Kidney capillary endothelial cell (primary cell): ENCODE results near the gene SIPA1.
A peak's percentile ranks its signal among the peaks of the same experiment; 100 is the strongest.
"Not testable (repeated sequence)": the region's sequence is repeated elsewhere in the genome, so short reads cannot be mapped to it uniquely, and the experiment has no call there.

ENCODE experiments used
- DNase-seq: peaks from one replicate; pipeline ENCODE4 v3.0.0-alpha.2; 2018; ENCODE audit warnings: low spot score

Gene SIPA1

DNA sequence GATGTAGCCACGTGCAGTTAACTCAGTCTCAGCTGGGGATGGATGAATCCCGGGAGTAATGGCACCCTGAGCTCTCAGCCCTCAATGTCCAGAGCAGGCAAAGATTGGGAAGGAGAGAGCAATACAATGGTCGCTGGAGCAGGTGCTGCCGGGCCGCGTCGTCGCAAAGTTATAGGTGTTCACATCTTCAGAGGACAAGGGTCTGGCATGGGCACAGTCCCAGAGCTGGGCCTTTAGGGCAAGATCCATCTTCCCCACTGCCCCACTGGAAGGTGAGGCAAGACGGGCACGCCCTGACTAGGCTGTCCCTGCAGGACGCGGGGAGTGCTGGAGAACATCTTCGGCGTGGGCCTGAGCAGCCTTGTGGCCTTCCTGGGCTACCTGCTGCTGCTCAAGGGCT is 14.7 kb upstream of the SIPA1 start:
- no peak for DNase-seq

GRCh38 chr11:65623852-65624616 is 13.9 kb upstream of the SIPA1 start:
- no peak for DNase-seq

GRCh38 chr11:65624931-65625627 is 12.8 kb upstream of the SIPA1 start:
- no peak for DNase-seq

DNA sequence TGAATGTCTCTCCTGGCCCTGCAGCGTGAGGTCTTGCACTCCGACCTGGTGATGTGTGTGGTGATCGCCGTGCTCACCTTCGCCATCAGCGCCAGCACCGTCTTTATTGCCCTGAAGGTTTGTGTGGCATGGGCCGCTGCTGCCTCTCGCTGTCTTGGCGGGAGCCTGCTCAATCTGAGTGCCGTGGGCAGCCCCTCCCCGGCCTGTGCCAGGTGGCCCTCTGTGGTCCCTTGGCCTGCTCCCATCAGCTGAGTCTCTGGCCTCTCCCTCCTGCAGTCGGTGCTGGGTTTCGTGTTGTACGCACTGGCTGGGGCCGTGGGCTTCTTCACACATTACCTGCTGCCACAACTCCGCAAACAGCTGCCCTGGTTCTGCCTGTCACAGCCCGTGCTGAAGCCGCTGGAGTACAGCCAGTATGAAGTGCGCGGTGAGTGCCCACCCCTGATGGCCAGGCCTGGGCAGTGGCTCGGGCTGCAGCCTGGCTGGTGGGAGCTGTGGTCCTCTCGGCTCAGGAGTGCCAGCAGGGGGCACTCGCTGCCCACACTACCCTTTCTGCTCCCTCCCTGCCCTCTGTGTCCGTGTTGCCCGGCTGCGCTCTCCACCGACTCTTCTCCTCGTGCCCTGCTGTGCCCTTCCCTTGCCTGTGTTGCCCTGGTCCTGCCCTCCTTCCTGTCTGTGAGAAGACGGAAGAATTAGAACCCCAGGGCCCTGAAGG is 12.1 kb upstream of the SIPA1 start:
- no peak for DNase-seq

DNA sequence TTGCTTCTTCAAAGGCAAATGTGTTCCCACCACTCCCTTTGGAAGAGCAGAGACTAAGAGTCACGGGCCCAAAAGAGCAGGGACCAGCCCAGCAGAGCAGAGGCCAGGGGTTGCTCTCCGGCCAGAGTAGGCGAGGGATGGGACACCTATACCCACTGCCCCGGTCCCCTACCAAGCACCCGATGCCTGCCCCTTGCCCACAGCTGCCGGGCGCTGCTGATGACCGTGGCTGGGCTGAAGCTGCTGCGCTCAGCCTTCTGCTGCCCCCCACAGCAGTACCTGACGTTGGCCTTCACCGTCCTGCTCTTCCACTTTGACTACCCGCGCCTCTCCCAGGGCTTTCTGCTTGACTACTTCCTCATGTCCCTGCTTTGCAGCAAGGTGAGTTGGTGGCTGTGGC is 10.7 kb upstream of the SIPA1 start:
- DNase-seq = no peak

DNA sequence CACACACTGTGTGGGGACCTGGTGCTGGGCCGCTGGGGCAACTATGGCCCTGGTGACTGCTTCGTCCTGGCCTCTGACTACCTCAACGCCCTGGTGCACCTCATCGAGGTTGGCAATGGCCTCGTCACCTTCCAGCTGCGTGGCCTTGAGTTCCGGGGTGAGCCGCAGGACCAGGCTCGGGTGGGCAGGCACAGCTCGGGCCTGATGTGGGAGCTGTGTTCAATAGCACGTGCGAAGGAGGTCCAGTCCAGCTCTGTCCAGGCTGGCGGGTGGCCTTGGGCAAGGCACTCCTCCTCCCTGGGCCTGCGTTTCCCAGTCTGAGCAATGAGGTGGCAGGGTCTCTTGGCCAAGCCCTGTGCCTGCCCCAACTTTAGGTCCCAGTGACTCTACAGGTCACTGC is 8.3 kb upstream of the SIPA1 start:
- no peak for DNase-seq

DNA sequence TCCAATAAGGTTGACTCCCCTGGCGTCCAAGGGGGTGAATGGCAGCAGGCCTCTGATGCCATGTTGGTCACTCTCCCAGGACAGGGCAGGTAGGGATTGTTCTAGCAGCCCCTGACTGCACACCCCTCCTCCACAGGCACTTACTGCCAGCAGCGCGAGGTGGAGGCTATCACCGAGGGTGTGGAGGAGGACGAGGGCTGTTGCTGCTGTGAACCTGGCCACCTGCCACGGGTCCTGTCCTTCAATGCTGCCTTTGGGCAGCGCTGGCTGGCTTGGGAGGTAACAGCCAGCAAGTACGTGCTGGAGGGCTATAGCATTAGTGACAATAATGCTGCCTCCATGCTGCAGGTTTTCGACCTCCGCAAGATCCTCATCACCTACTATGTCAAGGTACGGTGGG is 7.7 kb upstream of the SIPA1 start:
- no peak for DNase-seq

DNA sequence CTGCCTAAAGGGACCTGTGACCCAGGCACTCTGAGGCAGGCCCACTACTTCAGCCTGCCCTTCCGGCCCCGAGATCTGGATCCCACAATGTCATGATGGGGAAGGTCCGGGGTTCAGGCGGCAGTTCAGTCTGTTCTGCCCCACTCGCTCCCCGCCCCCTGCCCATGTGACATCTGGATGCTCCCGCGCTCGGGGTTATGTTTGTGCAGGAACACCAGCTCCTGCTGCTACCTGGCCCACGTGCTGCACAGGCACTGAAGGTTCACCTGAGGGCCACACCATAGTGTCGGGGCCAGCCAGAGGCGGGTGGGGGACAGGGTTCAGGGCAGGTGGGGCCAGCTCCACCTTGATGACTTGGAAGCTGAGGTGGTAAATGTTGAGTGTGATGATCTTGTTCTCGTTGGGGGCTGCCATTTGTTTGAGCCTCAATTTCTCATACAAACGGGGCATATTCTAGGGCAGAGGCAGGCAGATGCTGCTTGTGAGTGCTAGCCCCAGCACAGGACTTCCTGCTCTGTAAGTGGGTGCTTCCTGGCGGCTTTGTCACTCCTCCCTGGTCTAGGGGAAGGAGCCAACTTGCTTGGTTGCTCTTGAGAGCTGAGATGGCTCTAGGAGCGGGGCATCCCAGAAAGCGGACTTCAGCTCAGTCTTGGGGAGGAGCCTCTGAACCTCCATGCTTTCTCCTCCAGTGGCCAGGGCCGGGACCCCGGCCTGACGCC is 4.4 kb upstream of the SIPA1 start:
- DNase-seq = no peak

DNA sequence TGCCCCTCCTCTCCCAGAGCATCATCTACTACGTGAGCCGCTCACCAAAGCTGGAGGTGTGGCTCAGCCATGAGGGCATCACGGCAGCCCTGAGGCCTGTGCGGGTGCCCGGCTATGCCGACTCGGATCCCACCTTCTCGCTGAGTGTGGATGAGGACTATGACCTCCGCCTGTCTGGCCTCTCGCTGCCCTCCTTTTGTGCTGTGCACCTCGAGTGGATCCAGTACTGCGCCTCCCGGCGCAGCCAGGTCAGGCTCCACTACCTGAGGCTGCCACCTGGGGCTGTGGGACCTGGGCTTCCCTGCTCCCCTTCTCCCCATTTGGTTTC is 3.8 kb upstream of the SIPA1 start:
- DNase-seq = no peak

- no peak for DNase-seq
Observed at GRCh38 chr11:65634440-65634839, 3.5 kb upstream of the SIPA1 start.

GRCh38 chr11:65634905-65635731 is 2.8 kb upstream of the SIPA1 start:
- DNase-seq = no peak

DNA sequence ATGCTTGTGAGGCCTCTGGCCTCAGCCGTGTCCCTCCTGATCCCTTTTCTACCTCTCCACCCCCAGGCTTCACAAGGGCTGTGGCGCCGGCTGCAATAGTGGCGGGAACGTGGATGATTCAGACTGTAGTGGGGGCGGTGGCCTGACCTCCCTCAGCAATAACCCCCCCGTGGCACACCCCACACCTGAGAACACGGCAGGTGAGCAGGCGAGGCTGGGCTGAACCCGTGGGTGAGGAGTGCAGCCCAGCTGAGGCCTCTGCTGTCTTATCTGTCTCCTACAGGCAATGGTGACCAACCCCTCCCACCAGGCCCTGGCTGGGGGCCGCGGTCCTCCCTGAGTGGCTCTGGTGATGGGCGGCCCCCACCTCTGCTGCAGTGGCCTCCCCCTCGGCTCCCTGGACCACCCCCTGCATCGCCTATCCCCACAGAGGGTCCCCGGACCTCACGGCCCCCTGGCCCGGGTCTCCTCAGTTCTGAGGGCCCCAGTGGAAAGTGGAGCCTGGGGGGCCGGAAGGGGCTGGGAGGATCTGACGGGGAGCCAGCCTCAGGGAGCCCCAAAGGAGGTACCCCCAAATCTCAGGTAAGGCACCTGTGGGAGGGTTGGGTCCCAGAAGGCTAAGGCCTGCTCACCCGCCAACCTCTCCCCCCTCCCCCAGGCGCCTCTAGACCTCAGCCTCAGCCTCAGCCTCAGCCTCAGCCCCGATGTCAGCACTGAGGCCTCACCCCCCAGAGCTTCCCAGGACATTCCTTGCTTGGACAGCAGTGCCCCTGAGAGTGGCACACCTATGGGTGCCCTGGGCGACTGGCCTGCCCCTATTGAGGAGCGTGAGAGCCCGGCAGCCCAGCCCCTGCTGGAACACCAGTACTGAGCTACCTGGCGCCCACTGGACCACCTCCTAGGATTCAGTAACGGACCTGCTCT is 1.5 kb upstream of the SIPA1 start:
- no peak for DNase-seq

- DNase-seq = no peak
Observed at GRCh38 chr11:65637032-65637557, 806 bp upstream of the SIPA1 start.

DNA sequence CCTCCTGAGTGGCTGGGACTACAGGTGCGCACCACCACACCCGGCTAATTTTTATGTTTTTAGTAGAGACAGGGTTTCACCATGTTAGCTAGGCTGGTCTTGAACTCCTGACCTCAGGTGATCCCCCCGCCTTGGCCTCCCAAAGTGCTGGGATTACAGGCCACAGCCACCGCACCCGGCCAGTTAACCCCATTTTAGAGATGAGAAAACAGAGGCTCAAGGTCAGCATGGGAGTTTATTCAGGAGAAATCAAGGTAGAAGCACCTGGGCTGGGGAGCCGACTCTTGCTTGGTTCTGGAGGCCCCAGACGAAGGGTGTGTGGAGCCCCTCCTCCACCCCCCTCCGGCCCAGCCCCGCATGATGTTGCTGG is 1.3 kb downstream of the SIPA1 start:
- DNase-seq = not testable (repeated sequence)

DNA sequence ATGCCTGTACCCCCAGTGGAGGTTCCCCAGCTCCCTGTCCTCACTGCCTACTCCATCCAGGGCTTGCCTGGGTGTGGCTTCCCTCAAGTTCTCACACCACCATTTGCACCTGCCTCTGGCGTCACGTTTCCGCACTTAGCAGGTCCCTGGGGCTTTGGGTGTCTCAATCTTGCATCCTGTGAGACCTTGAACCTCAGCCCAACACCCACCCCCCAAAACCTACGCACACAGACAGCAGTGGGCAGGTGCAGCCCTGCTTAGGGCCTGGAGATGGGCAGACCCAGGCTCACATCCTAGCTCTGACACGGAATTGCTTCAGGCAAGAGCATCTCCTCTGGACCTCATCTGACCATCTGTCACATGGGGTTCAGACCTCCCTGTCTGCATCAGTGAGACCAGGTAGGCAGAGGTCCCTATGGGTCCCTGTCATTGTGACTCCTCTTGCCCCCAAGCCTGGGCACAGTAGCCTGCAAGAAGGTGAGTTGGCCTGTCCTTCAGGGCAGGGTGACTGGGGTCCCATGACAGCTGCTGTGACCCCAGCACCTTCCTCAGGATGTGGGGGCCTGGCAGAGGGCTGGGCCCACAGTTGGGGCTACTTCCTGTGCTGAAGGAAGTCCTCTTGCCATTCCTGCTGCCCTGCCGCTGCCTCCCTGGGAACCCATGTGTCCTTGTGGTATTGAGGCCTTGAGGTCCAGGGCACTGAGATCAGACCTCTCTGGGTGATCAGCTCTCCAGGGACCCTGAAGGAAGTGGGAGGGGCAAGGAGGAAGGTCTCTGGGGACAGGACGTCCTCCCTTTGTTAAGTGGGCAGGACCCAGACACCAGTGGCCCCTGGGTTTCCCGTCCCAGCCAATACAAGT is 2.0 kb downstream of the SIPA1 start:
- DNase-seq = peak; percentile 70

- DNase-seq = peak; percentile 41
Observed at GRCh38 chr11:65640483-65641296, 2.8 kb downstream of the SIPA1 start.

- no peak for DNase-seq
Observed at GRCh38 chr11:65641297-65642013, 3.6 kb downstream of the SIPA1 start.
